ENCODE results near the gene ANO9. TPM values are rescaled to one million over a fixed set of nuclear protein-coding genes. Genes with fewer than 3 reads are reported as not detected.

Gene ANO9
- total RNA-seq, 2 donors from 2014 or later = 121 to 129 TPM

GRCh38 chr11:417652-418342 lies 24.0 kb downstream of the ANO9 start:
- Histone ChIP-seq H3K4me3 (peak overlapping the region; percentile 70), H3K27me3 (no peaks in the 10 kb centered on the region), H3K9me3 (no peaks in the 10 kb centered on the region), H3K9ac (ENCODE audit: low read depth in 2 of 2, low read length in 2 of 2) (peak overlapping the region; percentile 58 to 92), H3K27ac (peak overlapping the region; percentile 90), H3K4me1 (peaks cover 5% of the 10 kb centered on the region), H3K36me3 (no peaks in the 10 kb centered on the region)
- intact Hi-C loops (cut with DNase I) = no loop called here
- no peak for DNase-seq
- TF ChIP-seq CTCF (IDR thresholded peaks at IDR 0.05) = no peak

- Histone ChIP-seq H3K9me3 (no peaks in the 10 kb centered on the region), H3K9ac (ENCODE audit: low read depth in 2 of 2, low read length in 2 of 2) (peak overlapping the region; percentile 90 to 92), H3K27me3 (no peaks in the 10 kb centered on the region), H3K4me3 (peak overlapping the region; percentile 70), H3K27ac (peak overlapping the region; percentile 90), H3K36me3 (no peaks in the 10 kb centered on the region), H3K4me1 (peaks cover 5% of the 10 kb centered on the region)
- intact Hi-C loops (cut with DNase I) = no loop called here
- no peak for TF ChIP-seq CTCF (IDR thresholded peaks at IDR 0.05)
- DNase-seq = peak; percentile 78
Measured at GRCh38 chr11:416757-417621, 24.8 kb downstream of the ANO9 start.

DNA sequence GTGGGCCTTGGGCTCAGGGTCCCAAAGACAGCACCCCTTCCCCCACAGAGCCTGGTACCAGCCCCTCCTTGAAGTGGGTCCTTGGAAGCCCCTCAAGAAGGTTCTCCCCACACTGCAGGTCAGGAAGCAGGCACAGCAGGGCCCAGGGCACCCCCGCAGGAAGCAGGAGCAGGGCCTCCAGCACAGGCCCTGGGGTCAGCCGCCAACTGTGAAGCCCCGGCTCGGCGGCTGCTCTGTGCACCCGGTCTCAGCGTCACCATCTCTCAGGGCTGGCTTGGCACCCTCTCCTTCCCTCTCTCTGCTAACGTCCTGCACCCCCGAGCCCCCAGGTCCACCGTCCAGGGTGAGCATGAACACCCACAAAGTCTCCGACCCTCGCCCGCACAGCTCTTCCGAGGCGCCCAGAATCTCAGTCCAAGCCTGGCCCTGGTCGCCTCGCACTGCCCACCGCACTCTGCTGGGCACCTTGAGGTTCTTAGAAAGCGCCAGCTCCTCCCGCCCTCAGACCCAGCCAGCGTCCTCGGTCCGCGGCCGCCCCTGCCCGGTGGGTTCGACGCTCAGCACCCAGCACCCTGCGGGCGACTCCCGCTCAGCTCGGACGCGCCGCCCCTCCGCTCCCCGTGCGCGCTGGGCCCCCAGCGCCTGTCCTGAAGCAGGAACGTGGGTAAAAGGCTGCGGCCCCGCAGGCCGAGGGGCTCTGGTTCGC lies 25.6 kb downstream of the ANO9 start:
- no peak for TF ChIP-seq CTCF (IDR thresholded peaks at IDR 0.05)
- peaks cover 5% of the 10 kb centered on the region for H3K4me1 ChIP-seq
- peak overlapping the region; percentile 90 to 92 for H3K9ac ChIP-seq (ENCODE audit: low read depth in 2 of 2, low read length in 2 of 2)
- no peaks in the 10 kb centered on the region for H3K9me3 ChIP-seq
- peak overlapping the region; percentile 70 for H3K4me3 ChIP-seq
- H3K27me3 ChIP-seq = no peaks in the 10 kb centered on the region
- intact Hi-C loops (cut with DNase I) = no loop called here
- no peak for DNase-seq
- H3K36me3 ChIP-seq = no peaks in the 10 kb centered on the region
- H3K27ac ChIP-seq = peak overlapping the region; percentile 90

DNA sequence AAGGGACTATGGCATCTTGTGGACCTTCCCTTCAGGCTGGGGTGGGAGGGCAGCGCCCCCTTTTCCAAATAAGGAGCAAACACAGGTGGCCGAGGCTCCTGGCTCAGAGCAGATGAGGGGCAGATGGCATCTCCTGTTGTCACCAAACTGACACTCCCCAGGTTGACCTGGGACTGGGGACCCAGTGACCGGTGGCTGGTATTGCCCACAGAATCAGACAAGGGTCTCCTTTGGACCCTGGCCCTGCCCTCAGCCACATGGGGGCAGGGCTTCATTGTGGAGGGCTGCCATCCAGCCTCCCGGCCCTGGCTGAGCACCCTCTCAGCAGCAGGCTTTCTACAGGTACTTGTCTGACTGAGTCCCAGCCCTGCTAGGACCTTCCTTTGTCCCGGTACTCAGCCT lies 26.2 kb downstream of the ANO9 start:
- intact Hi-C loops (cut with DNase I) = no loop called here
- no peaks in the 10 kb centered on the region for H3K9me3 ChIP-seq
- TF ChIP-seq CTCF (IDR thresholded peaks at IDR 0.05) = no peak
- H3K27me3 ChIP-seq = no peaks in the 10 kb centered on the region
- H3K27ac ChIP-seq = peak overlapping the region; percentile 90
- no peak for DNase-seq
- peak overlapping the region; percentile 90 to 92 for H3K9ac ChIP-seq (ENCODE audit: low read depth in 2 of 2, low read length in 2 of 2)
- H3K4me3 ChIP-seq = peak overlapping the region; percentile 70
- no peaks in the 10 kb centered on the region for H3K36me3 ChIP-seq
- H3K4me1 ChIP-seq = peaks cover 5% of the 10 kb centered on the region

- Histone ChIP-seq H3K27me3 (no peaks in the 10 kb centered on the region), H3K9ac (ENCODE audit: low read depth in 2 of 2, low read length in 2 of 2) (peak overlapping the region; percentile 43 to 62), H3K36me3 (no peaks in the 10 kb centered on the region), H3K27ac (peak overlapping the region; percentile 41), H3K9me3 (no peaks in the 10 kb centered on the region), H3K4me3 (peak overlapping the region; percentile 28), H3K4me1 (peaks cover 5% of the 10 kb centered on the region)
- DNase-seq = no peak
- no peak for TF ChIP-seq CTCF (IDR thresholded peaks at IDR 0.05)
- intact Hi-C loops (cut with DNase I) = no loop called here
Measured at GRCh38 chr11:414318-414857, 27.4 kb downstream of the ANO9 start.

All from colonic mucosa (tissue), 4 donors.